Suppressor macrophage treated with lipopolysaccharide for 4 hours (primary cell): ENCODE results near the gene MED12L.

Experiments
- DNase-seq: peaks from one replicate; pipeline ENCODE4 v3.0.0-alpha.2; 2020

Gene MED12L

DNA sequence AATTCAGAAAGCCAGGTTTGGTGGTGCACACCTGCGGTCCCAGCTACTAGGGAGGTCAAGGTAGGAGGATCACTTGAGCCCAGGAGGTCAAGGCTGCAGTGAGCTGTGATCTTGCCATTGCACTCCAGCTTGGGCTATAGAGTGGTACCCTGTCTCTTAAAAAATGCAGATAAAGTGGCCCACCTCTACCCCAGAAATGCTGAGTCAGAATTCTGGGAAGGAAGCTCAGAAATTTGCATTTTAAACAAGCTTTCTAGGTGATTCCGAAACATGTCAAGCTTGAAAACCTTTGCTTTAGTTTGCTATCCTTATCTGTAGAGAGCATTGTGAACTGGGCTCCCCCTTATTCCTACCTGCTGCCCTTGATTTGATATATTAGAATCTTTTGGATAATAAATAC lies 7.7 kb downstream of the MED12L start:
- DNase-seq: no peak

- peak; percentile 18 for DNase-seq
Observed at GRCh38 chr3:151093905-151094304, 8.4 kb downstream of the MED12L start.

GRCh38 chr3:151096716-151097115 lies 11.3 kb downstream of the MED12L start:
- DNase-seq: no peak

- DNase-seq: no peak
Observed at GRCh38 chr3:151100076-151100475, 14.6 kb downstream of the MED12L start.

DNA sequence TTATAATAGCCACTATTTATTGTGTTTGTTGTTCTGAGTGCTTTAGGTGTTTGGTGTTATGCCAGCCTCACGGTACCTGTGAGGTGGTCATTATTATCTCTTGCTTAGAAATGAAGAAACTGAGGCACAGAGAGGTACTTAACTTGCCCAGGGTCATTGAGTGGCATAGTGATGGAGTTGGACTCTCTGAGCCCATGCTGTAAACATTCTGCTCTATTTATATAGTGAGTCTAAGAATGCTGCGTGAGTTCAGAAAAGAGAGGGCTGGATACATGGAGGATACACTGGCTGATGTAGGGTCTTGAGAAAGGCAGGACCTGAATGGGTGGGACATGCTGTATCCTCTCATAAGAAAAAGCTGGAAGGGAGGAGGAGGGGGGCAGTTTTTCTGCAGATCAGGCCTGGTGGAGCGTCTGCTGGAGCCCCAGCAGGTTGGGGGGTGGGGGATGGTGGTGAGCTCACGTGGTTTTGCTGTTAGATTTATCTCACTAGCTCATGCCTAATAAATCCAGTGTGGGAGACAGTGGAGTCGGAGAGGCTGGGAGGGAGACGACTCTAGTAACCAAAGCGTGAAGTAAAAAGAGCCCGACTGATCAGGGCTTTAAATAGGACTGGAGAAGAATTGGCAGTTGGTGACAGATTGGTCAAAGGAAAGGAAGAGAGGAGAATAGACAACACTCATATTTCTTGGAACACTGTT lies 16.0 kb downstream of the MED12L start:
- no peak for DNase-seq

- DNase-seq: no peak
Observed at GRCh38 chr3:151106311-151106710, 20.8 kb downstream of the MED12L start.

GRCh38 chr3:151107177-151107576 lies 21.7 kb downstream of the MED12L start:
- DNase-seq: no peak

DNA sequence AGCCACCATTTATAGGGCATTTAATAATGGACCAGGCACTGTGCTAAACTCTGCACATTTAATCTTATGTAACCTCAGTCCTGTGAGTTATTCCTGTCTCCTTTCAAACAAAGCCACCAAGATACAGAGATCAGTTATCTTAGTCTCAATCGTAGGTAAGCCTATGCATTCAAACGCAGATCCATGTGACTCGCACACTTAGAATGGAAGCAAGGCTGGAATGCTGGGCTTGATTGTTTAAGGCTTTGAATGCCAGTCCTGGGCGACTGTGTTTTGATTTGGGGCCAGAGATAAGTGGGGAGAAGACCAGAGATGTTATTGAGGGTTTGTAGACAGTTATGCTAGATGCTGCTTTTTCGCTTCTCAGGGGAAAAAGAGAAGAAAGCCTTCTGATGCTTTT lies 22.2 kb downstream of the MED12L start:
- no peak for DNase-seq

DNA sequence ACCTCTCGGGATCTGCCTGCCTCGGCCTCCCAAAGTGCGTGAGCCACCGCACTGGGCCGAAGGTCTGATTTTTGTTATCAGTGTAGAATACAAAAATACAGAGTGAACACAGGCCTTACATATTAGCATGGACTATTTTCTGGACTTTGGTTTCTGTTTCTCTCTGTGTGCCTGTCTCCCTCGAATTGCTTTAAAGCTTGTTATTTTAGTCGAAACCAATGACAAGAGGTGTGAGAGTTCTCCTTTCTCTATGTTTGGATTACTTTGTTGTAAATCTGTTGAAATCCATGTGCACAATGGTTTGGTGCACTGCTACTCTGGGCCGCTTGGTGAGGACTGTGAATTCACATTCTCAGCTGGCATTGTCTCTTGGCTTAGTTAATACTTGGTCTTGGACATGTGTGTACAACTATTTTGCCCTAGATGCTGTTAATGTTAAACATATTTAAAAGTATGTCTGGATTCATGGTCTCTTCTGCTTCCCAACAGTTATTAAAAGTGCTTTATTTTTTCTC lies 23.9 kb downstream of the MED12L start:
- no peak for DNase-seq

DNA sequence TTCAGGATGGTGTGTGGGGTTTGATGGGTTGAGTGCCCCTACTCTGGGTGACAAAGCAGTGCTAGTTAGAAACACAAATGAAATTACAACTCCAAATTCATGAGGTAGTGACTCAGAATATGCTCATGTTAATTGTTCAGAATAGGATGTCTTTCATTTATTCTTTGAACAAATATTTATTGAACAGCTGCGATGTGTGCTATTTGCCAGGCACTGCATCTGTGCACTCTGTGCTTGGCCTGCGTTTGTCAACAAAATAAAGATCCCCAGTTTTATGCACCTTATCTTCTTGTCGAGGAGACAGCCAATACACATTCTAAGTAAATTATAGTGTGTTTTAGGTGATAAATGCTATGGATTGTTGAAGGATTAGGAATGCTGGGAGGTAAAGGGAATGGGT lies 27.3 kb downstream of the MED12L start:
- no peak for DNase-seq

DNA sequence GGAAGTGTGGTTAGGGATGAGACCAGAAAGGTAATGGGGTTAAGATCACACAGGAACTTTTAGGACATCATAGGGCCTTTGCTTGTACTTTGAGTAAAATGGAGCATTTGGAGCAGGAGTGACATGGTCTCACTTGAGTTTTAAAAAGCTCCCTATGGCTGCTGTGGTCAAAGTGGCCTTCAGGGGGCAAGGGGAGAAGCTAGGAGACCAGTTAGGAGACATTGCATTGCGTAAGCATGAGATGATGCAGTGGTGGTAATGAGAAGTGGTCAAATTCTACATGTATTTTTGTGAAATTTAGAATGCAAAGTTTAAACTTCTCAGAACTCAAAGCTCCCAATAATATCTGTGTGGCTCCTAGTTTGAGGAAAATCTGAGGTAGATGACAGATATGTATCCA lies 27.9 kb downstream of the MED12L start:
- DNase-seq: peak; percentile 16

DNA sequence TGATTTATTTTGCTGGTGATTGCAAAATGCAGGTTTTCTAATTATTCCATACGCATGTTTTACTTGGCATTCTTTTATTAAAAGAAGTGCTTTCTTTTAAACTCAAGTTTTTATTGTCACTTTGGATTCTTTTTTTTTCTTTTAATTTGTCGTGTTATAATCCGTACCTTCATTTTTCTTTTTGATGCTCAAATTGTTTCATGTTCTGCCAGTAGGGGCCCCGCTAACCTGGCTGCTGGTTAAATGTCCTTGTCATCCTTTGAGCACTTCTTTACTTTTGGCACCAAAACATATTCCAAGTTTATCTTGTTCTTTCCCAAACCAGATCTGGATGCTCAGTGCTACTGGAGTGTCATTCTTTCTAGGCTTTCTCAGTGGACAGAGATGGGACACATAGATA lies 31.6 kb downstream of the MED12L start:
- no peak for DNase-seq

DNA sequence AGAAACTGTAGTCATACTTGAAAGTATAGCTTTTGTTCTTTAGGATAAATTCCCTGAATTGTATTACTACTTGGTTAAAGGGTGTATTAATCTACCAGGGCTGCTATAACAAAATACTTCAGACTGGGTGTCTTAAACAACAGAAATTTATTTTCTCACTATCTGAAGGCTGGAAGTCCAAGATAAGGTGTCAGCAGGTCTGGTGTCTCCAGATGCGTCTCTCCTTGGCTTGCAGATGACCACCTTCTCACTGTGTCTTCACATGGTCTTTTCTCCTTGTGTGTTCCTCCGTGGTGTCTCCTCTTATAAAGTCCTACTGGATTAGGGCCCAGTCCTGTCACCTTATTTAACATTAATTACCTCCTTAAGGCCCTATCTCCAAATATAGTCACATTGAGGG lies 33.7 kb downstream of the MED12L start:
- no peak for DNase-seq

GRCh38 chr3:151120409-151120808 lies 34.9 kb downstream of the MED12L start:
- no peak for DNase-seq

GRCh38 chr3:151121016-151121415 lies 35.6 kb downstream of the MED12L start:
- no peak for DNase-seq

DNA sequence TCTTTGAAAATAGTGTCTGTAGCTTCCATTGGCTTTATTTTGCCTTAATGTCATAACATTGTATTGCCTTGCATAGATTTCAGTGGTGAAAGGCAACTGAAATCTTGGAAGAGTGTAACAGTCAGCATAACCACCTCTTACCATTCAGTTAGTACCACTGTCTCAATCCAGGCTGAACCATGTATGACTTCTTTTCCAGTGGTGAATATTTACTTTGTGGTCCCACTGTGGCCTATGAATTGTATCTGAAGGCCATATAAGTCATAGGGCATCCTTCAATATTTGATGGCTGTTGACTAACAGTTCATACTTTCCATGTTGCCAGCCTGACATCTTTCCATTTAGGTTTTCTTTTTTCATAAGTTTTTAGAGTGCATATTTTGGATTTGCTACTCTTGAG lies 38.4 kb downstream of the MED12L start:
- no peak for DNase-seq

DNA sequence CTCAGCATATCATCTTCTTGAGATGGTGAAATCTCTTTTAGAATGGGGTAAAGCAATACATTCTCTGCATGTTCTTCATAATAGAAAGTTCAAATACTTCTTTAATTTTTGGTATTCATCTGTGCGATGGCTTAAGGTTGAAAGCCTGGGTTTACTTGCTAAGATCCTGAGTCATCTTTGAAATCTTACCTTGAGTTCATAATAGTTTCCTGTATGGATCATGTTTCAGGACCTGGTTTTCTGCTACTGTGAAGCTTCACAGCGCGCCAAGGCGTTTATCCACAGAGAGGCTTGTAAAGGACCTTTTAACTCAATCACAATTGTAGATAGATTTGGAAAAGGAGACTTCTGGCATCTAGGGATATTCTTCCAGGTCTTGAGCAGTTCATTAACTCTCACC lies 39.0 kb downstream of the MED12L start:
- no peak for DNase-seq

GRCh38 chr3:151130428-151130827 lies 45.0 kb downstream of the MED12L start:
- DNase-seq: no peak

DNA sequence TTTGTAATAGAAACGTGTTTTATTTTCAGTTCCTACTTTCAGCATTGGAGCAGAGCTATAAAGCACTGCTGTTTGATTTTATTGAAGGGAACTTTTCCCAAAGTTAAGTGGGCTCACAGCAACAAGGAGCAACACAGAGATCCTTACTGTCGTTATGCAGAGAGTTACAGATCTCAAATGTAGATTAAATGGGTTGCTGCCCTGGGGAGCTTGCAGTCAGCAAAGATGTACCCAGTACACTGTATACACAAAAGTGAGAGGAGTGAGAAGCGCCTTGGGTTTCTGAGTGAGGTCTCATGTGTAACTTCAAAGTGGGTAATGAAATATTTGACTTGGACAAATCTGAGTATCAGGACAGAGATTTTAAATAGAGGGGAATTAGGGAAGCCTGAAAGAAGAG lies 47.7 kb downstream of the MED12L start:
- DNase-seq: no peak

GRCh38 chr3:151133917-151134450 lies 48.5 kb downstream of the MED12L start:
- DNase-seq: peak; percentile 35

GRCh38 chr3:151135541-151136337 lies 50.3 kb downstream of the MED12L start:
- DNase-seq: no peak

DNA sequence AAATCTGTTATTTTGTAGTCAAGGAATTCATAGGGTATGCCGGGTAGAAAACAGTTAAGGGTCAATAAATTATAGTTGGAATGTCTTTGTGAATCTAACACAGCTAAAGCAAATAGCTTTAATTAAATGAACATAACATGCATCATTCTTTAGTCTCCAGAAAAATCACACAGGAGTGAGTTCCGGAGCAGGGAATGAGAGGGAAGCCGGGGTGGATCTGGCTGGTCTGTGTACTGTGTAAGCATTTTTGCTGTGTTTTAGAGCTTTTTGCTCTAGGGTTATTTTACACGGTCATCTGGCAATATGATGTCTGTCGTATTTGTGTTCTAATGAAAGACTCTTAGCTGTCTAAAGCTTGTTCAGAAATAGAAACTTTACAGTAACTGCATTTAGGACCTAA lies 57.5 kb downstream of the MED12L start:
- no peak for DNase-seq

GRCh38 chr3:151144016-151144415 lies 58.6 kb downstream of the MED12L start:
- DNase-seq: no peak

GRCh38 chr3:151144760-151145159 lies 59.3 kb downstream of the MED12L start:
- DNase-seq: no peak
